Erythroblast (primary cell): ENCODE data around the gene SMARCC2.

Experiments used
- GATA1 ChIP-seq: IDR thresholded peaks from 2 replicates; pipeline ENCODE4 v1.6.1; 2011; ENCODE audit warnings: low read depth, mild to moderate bottlenecking, control low read depth, low read length, moderate library complexity
- POLR2A ChIP-seq: IDR thresholded peaks from 2 replicates; pipeline ENCODE4 v1.6.1; 2011; ENCODE audit warnings: mild to moderate bottlenecking, low read length

GRCh38 chr12:56158926-56159461 lies 30.3 kb downstream of the SMARCC2 start:
- no peak for TF ChIP-seq POLR2A
- no peak for TF ChIP-seq GATA1
